HUDEP-2 (cell line): ENCODE data around the gene RAD51AP2.
A peak's percentile ranks its signal among the peaks of the same experiment; 100 is the strongest.
"Not testable (repeated sequence)": the region's sequence is repeated elsewhere in the genome, so short reads cannot be mapped to it uniquely, and the experiment has no call there.

Source experiments
- DNase-seq, 76 experiments: peaks; one replicate each; lab custom pipeline; 2025; ENCODE audit not compliant: unreplicated experiment in 76 of 76; lab: John Stamatoyannopoulos, UW

Gene RAD51AP2

DNA sequence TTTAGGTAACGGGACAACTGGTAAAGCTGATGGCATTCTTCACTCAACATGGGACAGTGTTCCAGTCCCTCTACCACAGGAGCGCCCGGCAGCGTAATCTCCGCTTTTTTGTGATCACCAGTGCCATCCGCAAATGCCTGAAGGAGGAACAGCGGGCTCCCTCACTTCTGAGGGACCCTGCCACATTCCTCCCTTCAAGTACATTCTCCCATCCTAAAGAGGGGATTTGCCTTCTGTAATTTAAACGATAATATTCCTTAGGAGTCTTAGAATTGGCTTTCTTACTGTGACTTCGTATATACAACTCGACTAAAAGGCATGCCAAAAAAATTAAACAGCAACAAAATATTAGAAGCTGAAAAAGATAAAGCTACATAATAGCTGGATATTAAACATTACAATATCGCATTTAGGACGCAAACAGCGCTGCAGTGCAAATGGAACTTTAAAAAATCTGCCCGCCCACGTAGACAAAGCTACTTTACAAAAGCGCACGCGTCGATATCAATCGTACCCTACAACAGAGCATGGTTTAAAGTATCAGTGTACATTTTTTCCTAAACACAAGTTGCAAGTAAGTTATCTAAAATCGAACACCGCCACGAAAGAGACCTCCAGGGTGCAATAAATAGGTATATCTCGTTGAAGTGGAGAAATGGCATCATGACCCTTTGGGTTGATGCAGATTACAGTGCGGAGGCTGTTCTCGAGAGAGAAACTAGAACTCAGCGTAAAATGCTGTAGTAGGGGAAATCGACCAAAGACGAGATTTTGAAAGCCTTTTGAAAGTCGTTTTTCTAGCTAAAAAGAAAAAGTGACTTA lies 20.0 kb upstream of the RAD51AP2 start:
- DNase-seq, result no peak

DNA sequence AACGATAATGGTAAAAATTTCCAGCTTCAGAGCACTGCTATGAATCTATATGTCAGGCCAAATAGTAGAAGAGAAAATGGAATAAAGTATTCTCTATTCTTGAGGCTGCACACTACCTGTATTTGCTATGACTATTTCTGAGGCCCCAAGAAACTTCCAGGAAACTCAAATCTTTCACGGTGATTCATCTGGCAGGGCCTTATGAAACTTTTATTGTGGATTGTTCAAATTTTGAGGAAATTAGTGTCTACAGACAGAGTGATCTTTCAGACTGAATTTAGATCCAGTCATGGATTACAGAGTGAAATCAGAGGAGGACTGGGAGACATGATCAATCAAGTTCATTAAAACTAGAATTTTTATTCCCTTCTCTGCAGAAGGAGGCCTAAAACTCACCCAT lies 18.2 kb upstream of the RAD51AP2 start:
- DNase-seq, result no peak

DNA sequence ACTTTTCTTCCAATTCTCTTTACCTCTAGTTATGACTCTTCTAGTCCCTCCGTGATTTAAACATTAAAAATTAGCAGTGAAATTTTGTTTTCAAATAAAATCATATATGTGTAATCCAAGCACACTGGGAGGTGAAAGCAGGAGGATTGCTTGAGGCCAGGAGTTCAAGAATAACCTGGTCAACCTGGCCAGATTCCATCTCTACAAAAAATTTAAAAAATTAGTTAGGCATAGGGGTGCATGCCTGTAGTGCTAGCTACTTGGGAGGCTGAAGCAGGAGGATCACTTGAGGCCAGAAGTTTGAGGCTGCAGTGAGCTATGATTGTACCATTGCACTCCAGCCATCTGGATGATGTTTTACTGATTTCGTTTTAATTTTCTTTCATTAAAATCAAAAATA lies 15.3 kb upstream of the RAD51AP2 start:
- no peak for DNase-seq

GRCh38 chr2:17529771-17530170 lies 11.5 kb upstream of the RAD51AP2 start:
- no peak for DNase-seq

DNA sequence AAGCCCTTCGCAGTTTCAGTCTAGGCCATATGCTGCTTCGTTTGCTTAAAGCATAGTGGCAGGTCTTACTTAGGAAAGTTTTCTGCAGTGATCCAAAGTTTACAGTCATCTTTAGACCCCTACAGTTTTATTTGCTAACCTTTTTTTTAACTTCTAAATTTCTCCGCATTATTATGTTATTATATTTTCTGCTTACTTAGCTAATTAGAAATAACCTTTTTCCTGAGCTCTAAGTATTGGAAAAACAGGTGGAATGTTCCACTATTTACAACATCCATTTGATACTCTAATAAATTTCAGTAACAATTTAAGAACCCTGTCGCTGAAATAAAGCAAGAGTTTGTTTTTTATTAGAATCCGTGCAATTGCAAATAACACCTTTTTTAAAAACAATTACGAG lies 4.1 kb upstream of the RAD51AP2 start:
- no peak for DNase-seq

DNA sequence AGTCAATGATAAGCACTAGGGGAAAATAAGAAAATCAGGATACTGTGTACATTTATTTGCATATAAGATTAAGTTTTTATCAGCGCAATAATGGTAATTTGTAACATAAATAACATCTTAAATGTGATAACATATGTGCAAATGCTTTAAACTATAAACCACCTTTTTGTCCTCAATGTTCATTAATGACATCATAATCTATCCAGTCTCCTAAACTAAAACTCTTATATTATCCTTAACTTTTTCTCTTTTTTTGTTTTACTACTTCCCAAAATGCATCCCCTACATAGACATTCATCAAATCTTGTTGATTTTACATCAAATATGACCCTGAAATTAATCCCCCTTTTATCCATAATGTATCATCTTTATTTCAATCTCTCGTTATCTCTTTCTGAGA lies 3.4 kb upstream of the RAD51AP2 start:
- no peak for DNase-seq

DNA sequence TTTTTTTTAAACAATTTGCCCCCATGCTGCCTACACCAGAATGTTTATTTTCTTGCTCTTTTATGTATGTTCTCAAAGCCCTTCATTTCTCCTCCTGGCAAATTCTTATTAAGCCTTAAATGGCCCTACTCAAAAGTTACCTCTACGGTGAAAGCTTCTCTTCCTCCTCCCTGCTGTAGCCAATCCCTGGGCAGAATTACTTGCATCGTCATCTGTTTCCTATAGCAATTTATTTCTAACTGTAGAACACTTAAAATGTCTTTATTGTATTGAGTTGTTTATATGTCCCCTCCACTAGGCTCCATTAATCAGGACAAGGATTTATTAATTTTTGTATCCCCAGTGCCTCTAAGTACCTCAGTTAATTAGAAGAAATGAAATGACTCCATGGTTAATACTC lies 2.5 kb upstream of the RAD51AP2 start:
- DNase-seq, result peak in 6 of 76 experiments; percentile 1 to 19 (median 2)

DNA sequence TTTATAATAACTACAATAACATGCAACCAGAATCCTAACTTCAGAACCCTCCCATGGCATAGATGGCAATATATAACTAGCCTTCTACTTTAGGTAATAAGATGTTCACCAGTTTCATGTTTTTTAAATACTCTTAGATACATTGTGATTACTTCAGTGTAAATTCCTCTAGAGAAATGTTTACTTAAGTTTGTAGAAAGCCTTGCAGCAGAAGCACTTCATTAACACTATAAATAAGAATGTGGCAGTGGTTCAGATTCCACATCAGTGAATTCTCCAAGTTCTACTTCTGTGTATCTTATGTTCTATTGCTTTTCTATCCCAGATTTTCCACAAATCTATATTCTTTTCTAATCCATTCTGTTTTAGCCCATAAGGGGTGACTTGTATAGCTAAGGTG lies 1.2 kb upstream of the RAD51AP2 start:
- DNase-seq, result no peak

DNA sequence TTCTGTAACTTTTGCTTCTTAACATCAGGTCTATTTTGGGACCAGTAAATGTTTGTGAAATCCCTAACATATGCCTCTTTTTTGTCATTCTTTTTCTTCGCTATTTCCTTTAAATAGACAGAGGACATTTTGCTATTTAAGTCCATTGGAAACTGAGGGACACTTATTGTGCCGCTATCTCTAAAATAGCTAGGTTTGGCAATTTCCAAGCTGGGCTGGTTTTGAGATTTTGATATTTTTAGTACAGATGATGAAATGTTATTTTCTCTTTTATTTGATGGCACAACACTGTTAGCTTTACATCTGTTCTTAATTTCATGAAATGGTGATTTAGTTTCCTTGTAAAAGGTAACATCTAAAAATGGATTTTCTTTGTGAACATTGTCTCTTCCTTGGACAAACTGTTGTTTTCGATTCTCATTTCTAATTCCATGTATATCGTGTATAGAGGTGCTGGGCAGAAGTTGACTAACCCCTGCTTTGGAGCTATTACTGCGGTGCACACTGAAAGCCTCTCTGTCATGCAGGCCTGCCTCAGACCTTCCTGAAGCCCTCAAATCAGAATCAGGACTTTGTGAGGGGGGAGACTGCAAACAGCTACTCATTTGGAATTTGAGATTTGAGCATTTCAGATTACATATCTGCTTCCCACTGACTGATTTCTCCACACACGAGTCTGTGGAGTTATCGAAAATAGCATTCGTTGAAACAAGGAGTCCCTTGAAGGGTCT lies 594 bp downstream of the RAD51AP2 start:
- no peak for DNase-seq

DNA sequence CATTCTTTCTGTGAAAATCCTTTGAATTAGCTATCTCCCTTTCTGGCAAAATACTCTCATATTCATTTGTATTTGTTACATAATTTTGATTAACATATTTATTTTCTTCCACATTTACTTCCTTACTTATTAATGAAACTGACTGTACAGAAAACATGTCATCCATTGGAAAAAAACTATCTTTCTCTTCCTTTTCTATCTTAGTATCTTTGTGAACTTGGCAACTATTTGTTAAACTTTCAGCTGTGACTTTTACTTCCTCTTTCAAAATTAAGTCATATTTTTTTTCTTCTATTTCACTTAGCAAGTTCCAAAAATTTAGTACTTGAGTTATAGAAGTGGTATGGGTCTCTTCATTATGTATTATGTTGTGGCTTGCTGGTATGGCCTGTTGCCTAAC lies 2.6 kb downstream of the RAD51AP2 start:
- DNase-seq, result no peak

- no peak for DNase-seq
Observed at GRCh38 chr2:17506736-17507616, 11.3 kb downstream of the RAD51AP2 start.

- DNase-seq, result no peak
Observed at GRCh38 chr2:17497718-17498117, 20.5 kb downstream of the RAD51AP2 start.

DNA sequence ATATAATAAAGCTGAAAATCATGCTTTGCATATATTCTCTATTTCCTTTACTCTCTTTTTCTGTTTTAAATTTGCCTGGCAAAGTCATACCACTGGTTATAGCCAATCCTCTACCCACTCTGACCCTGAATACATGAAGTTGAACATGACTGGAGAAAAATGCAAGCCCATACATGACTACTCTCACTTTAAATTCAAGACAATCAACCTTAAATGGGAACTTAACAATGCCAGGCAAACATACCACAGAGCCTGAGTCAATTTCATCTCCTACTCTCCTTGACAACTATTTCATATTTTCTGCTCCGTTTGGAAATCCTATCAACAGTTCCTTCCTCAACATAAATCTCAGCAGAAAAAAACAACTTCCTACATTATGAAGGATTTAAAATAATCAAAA lies 22.6 kb downstream of the RAD51AP2 start:
- DNase-seq, result no peak

- not testable (repeated sequence) for DNase-seq
Observed at GRCh38 chr2:17490165-17490564, 28.1 kb downstream of the RAD51AP2 start.

- not testable (repeated sequence) for DNase-seq
Observed at GRCh38 chr2:17488610-17489009, 29.6 kb downstream of the RAD51AP2 start.

DNA sequence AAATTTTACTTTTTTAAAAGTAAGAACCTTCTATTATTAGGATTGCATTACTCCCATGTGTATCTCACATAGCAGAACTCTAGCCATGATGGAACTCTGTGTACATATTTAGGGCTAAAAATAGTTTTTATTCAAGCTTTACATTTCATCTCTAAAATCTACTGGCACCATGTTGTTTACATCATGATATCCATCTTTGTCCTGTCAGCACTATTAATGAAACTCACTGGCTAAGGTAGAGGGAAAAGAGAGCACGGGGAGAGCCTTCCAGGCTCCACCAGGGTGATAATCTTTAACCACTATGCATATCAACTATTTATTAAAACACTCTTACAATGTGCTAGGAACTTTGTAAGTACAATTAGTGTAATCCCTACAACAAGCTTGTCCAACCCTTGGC lies 34.7 kb downstream of the RAD51AP2 start:
- no peak for DNase-seq

GRCh38 chr2:17482651-17483050 lies 35.6 kb downstream of the RAD51AP2 start:
- no peak for DNase-seq

DNA sequence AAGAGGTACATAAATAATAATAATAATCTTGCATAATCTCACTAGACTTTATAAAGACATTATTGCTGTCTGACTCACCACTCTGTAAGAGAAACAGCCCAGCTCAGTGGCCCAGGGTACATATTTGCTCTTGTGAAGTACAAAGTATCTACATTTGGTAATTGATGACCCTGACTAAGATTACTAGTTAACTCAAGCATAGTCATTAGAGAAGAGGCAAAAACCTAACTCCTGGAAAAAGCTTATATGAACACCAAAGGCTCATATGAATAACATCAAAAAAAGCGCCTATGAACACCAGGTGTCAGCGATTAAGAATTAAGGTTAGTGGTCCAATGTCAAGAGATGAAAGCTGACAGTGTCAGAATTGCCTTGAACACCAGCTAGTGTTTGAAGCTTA lies 38.4 kb downstream of the RAD51AP2 start:
- no peak for DNase-seq

GRCh38 chr2:17476830-17477229 lies 41.4 kb downstream of the RAD51AP2 start:
- no peak for DNase-seq

- no peak for DNase-seq
Observed at GRCh38 chr2:17476064-17476463, 42.2 kb downstream of the RAD51AP2 start.

- DNase-seq, result no peak
Observed at GRCh38 chr2:17475286-17475685, 43.0 kb downstream of the RAD51AP2 start.
